GM18508 (cell line): ENCODE results near the gene SCGB3A1.

Experiments used
- ATAC-seq: cut with Tn5 transposase; IDR thresholded peaks from one replicate; pipeline ENCODE4 v1.9.1; 2021; ENCODE audit warnings: moderate number of reproducible peaks; ENCODE audit not compliant: insufficient read depth, unreplicated experiment

The SCGB3A1 gene

GRCh38 chr5:180625791-180626660, 34.7 kb upstream of the SCGB3A1 start:
- no peak for ATAC-seq

GRCh38 chr5:180625125-180625790, 34.0 kb upstream of the SCGB3A1 start:
- no peak for ATAC-seq

GRCh38 chr5:180624587-180624986, 33.3 kb upstream of the SCGB3A1 start:
- ATAC-seq: no peak

- no peak for ATAC-seq
Observed at GRCh38 chr5:180623844-180624243, 32.5 kb upstream of the SCGB3A1 start.

GRCh38 chr5:180623411-180623834, 32.1 kb upstream of the SCGB3A1 start:
- no peak for ATAC-seq

GRCh38 chr5:180622910-180623309, 31.6 kb upstream of the SCGB3A1 start:
- no peak for ATAC-seq

GRCh38 chr5:180621311-180621710, 30.0 kb upstream of the SCGB3A1 start:
- no peak for ATAC-seq

GRCh38 chr5:180620014-180620413, 28.7 kb upstream of the SCGB3A1 start:
- no peak for ATAC-seq

GRCh38 chr5:180619563-180619915, 28.2 kb upstream of the SCGB3A1 start:
- no peak for ATAC-seq

- no peak for ATAC-seq
Observed at GRCh38 chr5:180618829-180619562, 27.7 kb upstream of the SCGB3A1 start.

- ATAC-seq: no peak
Observed at GRCh38 chr5:180618487-180618828, 27.2 kb upstream of the SCGB3A1 start.

GRCh38 chr5:180613814-180614188, 22.5 kb upstream of the SCGB3A1 start:
- no peak for ATAC-seq

- ATAC-seq: no peak
Observed at GRCh38 chr5:180613188-180613813, 22.0 kb upstream of the SCGB3A1 start.

GRCh38 chr5:180612683-180613082, 21.4 kb upstream of the SCGB3A1 start:
- ATAC-seq: no peak

GRCh38 chr5:180611140-180611850, 20.0 kb upstream of the SCGB3A1 start:
- ATAC-seq: no peak

GRCh38 chr5:180609817-180610550, 18.7 kb upstream of the SCGB3A1 start:
- ATAC-seq: no peak

GRCh38 chr5:180609386-180609785, 18.1 kb upstream of the SCGB3A1 start:
- no peak for ATAC-seq

- ATAC-seq: no peak
Observed at GRCh38 chr5:180608572-180609310, 17.4 kb upstream of the SCGB3A1 start.
